RCC 7860 (cell line): ENCODE data around the gene TSPAN18.

ENCODE experiments used
- DNase-seq: peaks from one replicate; pipeline ENCODE4 v3.0.0-alpha.2; 2015; ENCODE audit warnings: low spot score
- FAIRE-seq: peaks from 2 replicates; lab custom pipeline; 2012; peaks lifted over from hg19 to GRCh38; lab: Jason Lieb, UNC

TSPAN18 gene

GRCh38 chr11:44967930-44968496, 241.3 kb downstream of the TSPAN18 start:
- no peak for FAIRE-seq
- no peak for DNase-seq

- no peak for DNase-seq
- FAIRE-seq = no peak
These were observed 241.7 kb downstream of the TSPAN18 start for GRCh38 chr11:44968510-44968909.

- DNase-seq (no peak), FAIRE-seq (no peak)
These were observed 243.0 kb downstream of the TSPAN18 start for GRCh38 chr11:44969651-44970252.

GRCh38 chr11:44970293-44970692, 243.5 kb downstream of the TSPAN18 start:
- FAIRE-seq (no peak), DNase-seq (no peak)

GRCh38 chr11:44971185-44971584, 244.4 kb downstream of the TSPAN18 start:
- no peak for FAIRE-seq
- no peak for DNase-seq

GRCh38 chr11:44972746-44973435, 246.1 kb downstream of the TSPAN18 start:
- no peak for FAIRE-seq

GRCh38 chr11:44973632-44974401, 247.1 kb downstream of the TSPAN18 start:
- no peak for FAIRE-seq

More at GRCh38 chr11:44972746-44973435, 246.1 kb downstream of the TSPAN18 start:
- no peak for DNase-seq

GRCh38 chr11:44974402-44975000, 247.7 kb downstream of the TSPAN18 start:
- DNase-seq (no peak), FAIRE-seq (no peak)

More at GRCh38 chr11:44973632-44974401, 247.1 kb downstream of the TSPAN18 start:
- no peak for DNase-seq

GRCh38 chr11:44976576-44976975, 249.8 kb downstream of the TSPAN18 start:
- no peak for DNase-seq
- FAIRE-seq = no peak

- no peak for DNase-seq
- no peak for FAIRE-seq
These were observed 250.8 kb downstream of the TSPAN18 start for GRCh38 chr11:44977493-44977984.

- FAIRE-seq (no peak), DNase-seq (no peak)
These were observed 251.7 kb downstream of the TSPAN18 start for GRCh38 chr11:44978274-44978960.

GRCh38 chr11:44978961-44979331, 252.2 kb downstream of the TSPAN18 start:
- FAIRE-seq (no peak), DNase-seq (no peak)

- FAIRE-seq (no peak), DNase-seq (no peak)
These were observed 253.0 kb downstream of the TSPAN18 start for GRCh38 chr11:44979543-44980399.

- FAIRE-seq (no peak), DNase-seq (no peak)
These were observed 254.0 kb downstream of the TSPAN18 start for GRCh38 chr11:44980533-44981427.
